GM18858 (cell line): ENCODE results near the gene CNDP2.

Source experiments
- ATAC-seq: cut with Tn5 transposase; IDR thresholded peaks from one replicate; pipeline ENCODE4 v1.9.1; 2021; ENCODE audit not compliant: unreplicated experiment

Gene CNDP2

DNA sequence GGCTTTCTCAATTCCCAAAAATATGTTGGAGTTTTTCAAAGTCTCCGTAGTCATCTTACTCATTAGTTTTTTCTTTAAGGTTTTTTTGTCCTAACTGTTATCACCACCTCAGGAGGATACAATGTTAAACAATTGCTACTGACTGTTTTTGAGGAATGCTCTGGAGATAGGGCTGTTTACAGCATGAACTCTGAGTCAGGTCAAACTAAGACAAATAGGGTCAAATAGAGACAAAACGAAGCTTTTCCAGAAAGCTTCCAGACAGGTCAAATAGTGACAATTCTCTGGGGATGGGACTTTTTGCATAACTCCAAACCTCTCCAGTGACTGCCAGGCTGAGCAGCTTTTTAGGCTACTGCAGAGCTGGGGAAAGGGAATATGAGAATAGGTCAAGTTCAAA is 23.9 kb upstream of the CNDP2 start:
- ATAC-seq: no peak

DNA sequence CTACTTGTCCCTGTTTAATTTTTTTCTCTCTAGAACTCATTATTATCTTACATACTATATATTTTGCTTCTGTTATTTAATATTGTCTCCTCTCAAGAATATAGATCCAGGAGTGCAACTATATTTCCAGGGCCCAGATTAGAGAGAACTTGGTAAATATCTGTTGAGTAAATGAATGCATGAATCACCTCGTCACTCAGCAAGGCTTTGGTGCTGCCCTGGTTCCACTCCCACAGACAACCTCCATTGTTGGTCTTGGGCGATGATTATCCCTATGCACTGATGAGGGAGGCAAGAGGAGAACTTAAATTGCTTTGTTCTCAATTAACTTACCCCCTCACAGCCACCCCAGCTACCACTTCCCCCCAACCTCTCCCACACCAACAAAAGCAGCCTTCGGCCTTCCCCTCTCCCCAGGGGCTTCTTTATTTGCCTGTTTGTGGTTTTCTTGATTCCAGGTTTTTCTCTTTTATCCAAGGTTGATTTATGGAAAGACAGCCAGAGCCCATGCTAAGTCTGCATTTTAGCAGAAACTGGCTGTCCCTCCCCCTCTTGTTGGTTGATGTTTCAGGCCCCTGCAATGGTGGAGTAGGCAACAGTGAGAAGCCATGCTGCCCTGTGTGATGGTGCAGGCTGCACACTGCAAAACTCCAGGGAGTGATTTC is 22.1 kb upstream of the CNDP2 start:
- ATAC-seq: no peak

DNA sequence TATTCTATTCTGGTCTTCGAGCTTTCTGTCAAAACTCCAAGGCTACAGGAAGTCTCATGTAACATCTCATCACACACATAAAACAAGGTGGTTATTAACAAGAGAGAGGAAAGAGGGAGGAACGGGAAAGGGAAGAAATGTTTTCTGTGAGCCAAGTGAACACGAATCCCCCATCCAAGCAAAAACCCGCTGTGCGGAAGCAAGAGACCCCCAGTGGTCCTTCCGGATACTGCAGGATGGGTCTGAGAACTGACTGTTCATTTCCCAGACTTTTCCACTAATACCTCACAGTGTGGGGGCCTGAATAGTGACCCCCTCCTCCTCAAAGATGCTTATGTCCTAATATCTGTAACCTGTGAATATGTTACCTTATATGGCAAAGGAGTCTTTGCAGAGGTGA is 20.0 kb upstream of the CNDP2 start:
- no peak for ATAC-seq

- ATAC-seq: no peak
These were observed 18.4 kb upstream of the CNDP2 start for GRCh38 chr18:74477771-74478170.

DNA sequence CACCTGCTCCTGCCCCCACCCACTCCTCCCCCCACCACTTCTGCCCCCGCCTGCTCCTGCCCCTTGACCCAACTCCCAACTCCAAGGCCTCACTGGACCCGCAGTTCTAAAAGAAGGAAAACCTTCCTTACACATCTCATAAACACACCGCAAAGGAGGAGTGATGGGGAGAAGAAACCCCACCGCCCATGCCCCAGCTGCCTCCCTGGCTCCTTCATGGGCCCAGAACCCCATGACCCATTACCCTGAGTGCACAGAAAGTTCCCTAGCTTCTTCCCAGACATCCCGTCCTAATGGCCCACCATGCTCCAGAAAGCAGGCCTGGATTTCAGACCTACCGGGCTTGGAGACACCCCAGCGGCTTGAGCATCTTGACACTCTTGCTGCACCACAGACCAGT is 17.8 kb upstream of the CNDP2 start:
- no peak for ATAC-seq

GRCh38 chr18:74478880-74479279 is 17.3 kb upstream of the CNDP2 start:
- ATAC-seq: no peak

DNA sequence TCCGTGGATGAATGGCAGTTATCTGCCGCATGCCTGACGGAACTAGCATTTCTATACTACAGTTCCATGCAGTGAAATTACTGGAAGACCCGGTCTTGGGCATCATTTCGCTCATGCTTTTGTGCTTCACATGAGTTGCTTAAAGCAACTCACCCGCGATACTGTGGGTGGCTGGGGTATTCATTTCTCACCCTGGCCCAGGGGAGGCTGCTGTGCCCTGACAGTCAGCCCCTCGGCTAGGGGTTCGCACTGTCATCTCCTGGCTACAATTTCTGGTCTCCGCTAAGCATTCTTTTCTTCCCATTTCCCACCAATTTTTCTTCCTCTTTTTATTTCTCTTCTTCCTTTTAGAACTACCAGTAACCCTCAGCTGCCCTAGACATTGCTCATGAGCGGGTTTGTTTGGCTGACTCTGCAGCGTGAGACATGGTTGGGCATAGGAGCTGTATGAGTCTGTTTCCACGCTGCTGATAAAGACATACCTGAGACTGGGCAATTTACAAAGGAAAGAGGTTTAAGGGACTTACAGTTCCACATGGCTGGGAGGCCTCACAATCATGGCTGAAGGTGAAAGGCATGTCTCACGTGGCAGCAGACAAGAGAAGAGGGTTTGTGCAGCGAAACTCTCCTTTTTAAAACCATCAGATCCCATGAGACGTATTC is 16.5 kb upstream of the CNDP2 start:
- no peak for ATAC-seq

DNA sequence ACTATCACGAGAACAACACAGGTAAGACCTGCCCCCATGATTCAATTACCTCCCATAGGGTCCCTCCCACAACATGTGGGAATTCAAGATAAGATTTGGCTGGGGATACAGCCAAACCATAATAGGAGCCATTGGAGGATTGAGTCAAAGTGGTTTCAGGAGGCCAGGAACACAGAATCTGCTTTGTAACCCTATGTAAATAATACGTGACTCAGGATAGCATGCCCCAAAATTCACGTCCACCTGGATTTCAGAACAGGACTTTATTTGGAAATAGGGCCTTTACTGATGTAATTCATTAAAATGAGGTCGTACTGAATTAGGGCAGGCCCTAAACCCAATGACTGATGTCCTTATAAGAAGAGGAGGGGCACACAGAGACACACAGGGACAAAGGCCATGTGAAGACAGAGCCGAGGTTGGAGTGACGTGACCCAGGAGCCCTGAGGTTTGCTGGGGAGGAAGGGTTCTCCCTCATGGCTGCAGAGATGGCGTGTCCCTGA is 16.0 kb upstream of the CNDP2 start:
- ATAC-seq: no peak

GRCh38 chr18:74482697-74483096 is 13.5 kb upstream of the CNDP2 start:
- no peak for ATAC-seq

GRCh38 chr18:74486119-74486849 is 9.9 kb upstream of the CNDP2 start:
- no peak for ATAC-seq

- no peak for ATAC-seq
These were observed 7.8 kb upstream of the CNDP2 start for GRCh38 chr18:74488354-74488753.

DNA sequence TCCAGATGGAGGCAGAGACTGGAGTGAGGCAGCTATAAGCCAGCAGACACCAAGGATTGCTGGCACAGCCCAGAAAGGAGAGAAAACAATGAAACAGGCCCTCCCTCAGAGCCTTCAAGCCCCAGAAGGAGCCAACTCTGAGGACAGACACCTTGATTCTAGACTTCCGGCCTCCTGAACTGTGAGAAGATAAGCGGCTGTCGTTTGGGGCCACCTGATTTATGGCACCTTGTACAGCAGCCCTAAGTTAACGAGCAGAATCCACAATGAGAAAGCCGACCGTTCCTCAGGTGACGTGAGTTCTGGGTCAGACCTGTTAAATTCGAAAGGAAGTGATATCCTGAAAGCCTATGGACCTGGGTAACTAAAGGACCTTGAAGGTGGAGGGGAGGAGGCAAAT is 7.3 kb upstream of the CNDP2 start:
- ATAC-seq: no peak

DNA sequence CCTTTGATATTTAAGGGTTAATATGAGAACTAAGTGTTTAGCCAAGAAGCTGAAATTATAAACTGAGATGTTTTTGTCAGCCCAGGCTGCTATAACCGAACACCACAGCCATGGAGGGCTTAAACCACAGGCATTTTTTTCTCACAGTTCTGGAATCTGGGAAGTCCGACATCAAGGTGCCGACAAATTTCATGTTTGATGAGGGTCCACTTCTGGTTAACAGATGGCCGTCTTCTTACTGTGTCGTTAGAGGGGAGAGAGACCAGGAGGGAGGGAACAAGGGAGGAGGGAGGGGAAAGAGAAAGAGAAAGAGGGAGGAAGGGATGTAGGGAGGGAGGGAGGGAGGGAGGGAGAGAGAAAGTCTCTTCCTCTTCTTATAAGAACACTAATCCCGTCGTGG is 6.5 kb upstream of the CNDP2 start:
- no peak for ATAC-seq

- no peak for ATAC-seq
These were observed 3.9 kb upstream of the CNDP2 start for GRCh38 chr18:74492259-74492658.

DNA sequence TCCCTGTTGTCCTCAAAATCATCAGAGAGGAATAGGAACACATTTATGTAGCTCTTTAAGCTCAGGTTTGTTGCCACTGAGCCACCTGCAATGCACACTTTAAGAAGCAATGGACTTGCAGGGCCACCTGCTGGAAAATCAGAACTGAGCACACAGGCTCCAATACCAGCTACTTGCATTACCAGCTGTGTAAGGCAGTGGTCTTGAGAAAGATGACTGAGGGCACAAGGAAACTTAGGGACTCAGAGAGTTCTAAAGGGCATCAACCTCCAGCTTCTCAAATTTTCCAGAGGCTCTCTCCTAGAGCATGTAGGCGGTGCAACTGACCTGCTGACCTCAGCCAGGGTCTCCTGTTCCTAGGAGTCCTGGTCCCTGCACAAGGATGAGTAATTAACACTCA is 2.5 kb upstream of the CNDP2 start:
- peak; percentile 19 for ATAC-seq

GRCh38 chr18:74494514-74494913 is 1.6 kb upstream of the CNDP2 start:
- no peak for ATAC-seq

GRCh38 chr18:74496508-74497323 is 553 bp downstream of the CNDP2 start:
- ATAC-seq: peak; percentile 8

DNA sequence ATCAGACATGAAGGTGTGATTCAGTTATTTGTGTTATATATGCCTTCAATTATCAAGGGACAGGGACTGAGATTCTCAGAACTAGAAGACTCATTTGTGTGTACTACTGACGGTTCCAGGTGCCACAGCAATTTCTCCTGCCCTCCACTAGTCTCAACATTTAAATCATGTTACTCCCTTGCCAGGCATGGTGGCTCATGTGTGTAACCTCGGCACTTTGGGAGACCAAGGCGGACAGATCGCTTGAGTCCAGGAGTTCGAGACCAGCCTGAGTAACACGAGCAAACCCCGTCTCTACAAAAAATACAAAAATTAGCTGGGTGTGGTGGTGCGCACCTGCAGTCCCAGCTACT is 1.1 kb downstream of the CNDP2 start:
- ATAC-seq: no peak

DNA sequence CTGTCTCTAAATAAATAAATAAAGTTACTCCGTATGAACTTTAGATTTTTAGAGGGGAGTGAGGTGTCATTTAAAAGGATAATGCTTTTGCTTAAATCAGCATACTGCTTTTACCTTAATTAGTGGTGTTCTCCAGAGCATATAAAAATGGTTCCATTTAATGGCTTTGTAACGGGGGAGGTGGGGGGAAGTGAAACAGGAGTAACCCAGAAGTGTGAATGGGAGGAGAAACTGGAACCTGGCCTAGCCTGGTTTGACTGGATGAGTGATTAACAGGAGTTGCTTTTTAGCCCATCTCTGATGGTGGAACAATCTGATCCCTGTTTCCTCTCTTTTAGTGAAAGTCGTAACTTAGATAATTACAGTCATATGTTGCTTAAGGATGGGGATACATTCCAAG is 1.6 kb downstream of the CNDP2 start:
- no peak for ATAC-seq

DNA sequence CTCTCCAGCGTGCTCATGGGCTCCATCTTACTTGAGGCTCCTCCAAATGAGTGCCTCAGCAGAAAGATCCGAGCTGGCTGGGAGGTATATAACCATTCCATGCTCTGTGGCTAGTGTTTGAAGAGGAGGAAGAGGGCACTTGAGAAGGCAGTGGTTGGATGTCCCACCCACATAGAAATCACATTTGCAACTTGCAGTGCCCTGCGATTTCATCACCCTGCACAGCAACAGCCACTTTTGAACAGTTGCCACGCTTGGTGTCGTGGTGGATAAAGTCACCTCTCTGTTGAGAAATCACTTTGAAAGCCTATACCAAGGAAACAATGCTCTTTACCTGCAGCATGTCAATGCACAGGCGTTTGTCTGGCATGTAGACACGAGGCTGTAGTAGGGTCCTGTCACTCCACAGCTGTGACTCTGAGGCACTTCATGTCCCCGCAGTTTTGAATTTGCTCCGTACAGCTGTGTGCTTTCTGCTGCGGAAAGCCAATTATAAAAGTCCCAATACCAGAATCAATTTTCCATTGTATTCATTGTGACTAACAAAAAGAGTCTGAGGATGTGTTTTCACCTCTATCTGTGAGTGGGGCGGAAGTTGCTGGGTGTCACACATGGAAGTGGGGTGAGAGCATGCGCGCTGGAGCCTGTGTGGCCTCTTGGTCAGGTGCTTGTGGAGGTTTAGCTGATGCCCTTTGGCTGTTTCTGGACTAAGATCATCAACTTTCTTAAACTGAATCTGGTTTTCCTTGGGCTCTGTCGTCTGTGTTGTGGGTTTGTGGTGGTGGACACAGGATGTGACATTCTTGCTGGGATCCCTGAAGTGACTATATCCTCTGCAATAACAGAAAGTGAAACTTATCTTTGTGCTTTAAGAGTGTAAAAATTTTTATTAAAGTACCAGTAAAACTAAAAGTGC is 2.8 kb downstream of the CNDP2 start:
- peak; percentile 26 for ATAC-seq
